Retinal pigment epithelial cell (primary cell): Measurements from ENCODE around the gene ZKSCAN8.

ENCODE experiments used
- DNase-seq: peaks from one replicate; pipeline ENCODE4 v3.0.0-alpha.2; 2010; ENCODE audit warnings: low read depth
- H3K4me3 ChIP-seq: 2 replicates; pipeline ENCODE4 v1.5.1; 2011; ENCODE audit warnings: mild to moderate bottlenecking, low read length, control low read depth, moderate library complexity
- CTCF ChIP-seq: conservative IDR thresholded peaks from 2 replicates; pipeline ENCODE4 v1.5.1; 2011; ENCODE audit warnings: low read depth, low read length, control low read depth, inconsistent platforms

Gene ZKSCAN8

DNA sequence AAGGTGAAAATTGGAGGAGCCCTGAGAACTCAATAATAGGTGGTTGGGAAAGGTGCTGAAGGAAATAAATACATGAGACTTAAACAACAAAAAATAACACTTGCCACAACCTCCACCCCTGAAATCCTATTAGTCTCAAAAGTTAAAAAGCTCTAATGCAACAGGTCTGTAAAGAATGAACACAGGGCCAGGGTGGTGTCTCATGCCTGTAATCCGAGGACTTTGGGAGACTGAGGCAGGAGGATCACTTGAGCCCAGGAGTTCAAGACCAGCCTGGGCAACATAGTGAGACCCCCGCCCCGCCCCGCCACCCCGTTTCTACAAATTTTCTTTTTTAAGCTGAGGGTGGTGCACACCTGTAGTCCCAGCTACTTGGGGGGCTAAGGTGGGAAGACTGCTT, 1.1 kb upstream of the ZKSCAN8 start:
- no peak for DNase-seq
- TF ChIP-seq CTCF, result no peak
- no peak overlapping the region for H3K4me3 ChIP-seq

GRCh38 chr6:28142446-28142845, 763 bp downstream of the ZKSCAN8 start:
- DNase-seq, result no peak
- no peak for TF ChIP-seq CTCF
- H3K4me3 ChIP-seq, result peak overlapping the region; percentile 90

GRCh38 chr6:28145231-28145630, 3.5 kb downstream of the ZKSCAN8 start:
- H3K4me3 ChIP-seq, result no peak overlapping the region
- no peak for TF ChIP-seq CTCF
- no peak for DNase-seq

DNA sequence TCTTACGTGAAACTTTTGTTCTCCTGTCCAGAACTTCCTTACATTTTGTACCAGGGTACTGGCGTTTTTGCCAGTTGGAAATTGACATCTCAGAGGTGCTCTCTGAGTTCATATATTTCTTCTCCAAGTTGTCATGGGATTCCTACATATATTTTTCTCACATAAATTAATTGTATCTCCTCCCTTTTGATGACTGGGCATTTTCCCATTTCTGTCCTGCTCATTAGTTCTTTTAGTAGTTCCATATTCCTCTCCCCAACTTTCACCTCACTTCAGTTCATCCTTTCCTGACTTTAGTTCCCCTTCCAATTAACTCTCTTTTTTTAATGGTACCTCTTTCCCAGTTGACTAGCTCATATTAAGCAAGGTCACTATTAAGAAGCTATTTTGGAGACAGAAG, 10.8 kb downstream of the ZKSCAN8 start:
- H3K4me3 ChIP-seq, result no peak overlapping the region
- DNase-seq, result no peak
- TF ChIP-seq CTCF, result no peak

GRCh38 chr6:28153546-28153945, 11.9 kb downstream of the ZKSCAN8 start:
- no peak for DNase-seq
- H3K4me3 ChIP-seq, result no peak overlapping the region
- no peak for TF ChIP-seq CTCF

DNA sequence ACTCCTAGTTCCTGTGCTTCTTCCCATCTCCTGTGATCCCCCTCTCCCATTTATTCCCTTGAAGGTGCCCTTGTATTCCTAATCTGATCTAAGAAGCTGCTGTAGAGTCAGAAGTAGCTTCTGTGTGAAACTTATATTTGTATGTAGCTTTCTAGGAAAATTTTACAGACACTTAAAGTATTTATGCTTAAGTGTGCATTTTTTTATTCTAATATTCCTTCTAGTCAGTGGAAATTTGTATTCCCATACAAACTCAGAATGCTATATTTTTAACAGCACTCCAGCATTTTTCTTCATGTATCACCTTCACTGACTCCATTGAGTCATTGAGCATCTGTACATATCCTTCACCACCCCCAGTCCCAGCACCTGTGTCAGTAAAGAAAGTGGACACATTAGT, 12.7 kb downstream of the ZKSCAN8 start:
- no peak for TF ChIP-seq CTCF

GRCh38 chr6:28158318-28158717, 16.6 kb downstream of the ZKSCAN8 start:
- TF ChIP-seq CTCF, result no peak
- H3K4me3 ChIP-seq, result no peak overlapping the region
- DNase-seq, result no peak

More for the DNA sequence above, 12.7 kb downstream of the ZKSCAN8 start:
- DNase-seq, result no peak
- H3K4me3 ChIP-seq, result no peak overlapping the region
